HG02642 (cell line): ENCODE data around the gene PTMS.

Experiments
- ATAC-seq: cut with Tn5 transposase; IDR thresholded peaks from one replicate; pipeline ENCODE4 v1.9.1; 2021; ENCODE audit warnings: mild to moderate bottlenecking; ENCODE audit not compliant: unreplicated experiment, poor library complexity

PTMS gene

DNA sequence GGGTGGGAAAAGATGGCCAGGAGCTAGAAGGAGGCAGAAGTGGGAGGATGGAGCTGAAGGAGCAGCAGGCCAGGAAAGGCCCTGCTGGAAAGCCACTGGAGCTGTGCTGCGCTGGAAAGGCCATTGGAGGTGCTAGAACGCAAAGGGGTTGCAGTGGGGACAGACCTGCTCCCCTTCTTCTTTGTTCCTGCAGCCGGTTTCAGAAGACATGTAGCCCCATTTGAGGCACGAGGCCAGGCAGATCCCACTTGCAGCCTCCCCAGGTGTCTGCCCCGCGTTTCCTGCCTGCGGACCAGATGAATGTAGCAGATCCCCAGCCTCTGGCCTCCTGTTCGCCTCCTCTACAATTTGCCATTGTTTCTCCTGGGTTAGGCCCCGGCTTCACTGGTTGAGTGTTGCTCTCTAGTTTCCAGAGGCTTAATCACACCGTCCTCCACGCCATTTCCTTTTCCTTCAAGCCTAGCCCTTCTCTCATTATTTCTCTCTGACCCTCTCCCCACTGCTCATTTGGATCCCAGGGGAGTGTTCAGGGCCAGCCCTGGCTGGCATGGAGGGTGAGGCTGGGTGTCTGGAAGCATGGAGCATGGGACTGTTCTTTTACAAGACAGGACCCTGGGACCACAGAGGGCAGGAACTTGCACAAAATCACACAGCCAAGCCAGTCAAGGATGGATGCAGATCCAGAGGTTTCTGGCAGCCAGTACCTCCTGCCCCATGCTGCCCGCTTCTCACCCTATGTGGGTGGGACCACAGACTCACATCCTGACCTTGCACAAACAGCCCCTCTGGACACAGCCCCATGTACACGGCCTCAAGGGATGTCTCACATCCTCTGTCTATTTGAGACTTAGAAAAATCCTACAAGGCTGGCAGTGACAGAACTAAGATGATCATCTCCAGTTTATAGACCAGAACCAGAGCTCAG is 53.2 kb downstream of the PTMS start:
- no peak for ATAC-seq

DNA sequence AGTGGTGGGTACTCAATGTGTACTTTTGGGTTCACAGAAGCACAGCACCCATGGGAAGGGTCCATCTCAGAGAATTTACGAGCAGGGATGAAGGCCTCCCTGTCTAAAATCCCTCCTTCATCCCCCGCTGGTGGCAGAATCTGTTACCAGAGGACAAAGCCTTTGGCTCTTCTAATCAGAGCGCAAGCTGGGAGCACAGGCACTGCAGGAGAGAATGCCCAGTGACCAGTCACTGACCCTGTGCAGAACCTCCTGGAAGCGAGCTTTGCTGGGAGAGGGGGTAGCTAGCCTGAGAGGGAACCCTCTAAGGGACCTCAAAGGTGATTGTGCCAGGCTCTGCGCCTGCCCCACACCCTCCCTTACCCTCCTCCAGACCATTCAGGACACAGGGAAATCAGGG is 54.0 kb downstream of the PTMS start:
- no peak for ATAC-seq
